Stomach (tissue), 4 donors: Measurements from ENCODE around the gene ARHGEF1.

Experiments
- EP300 ChIP-seq: sonication (generic); formaldehyde crosslinking; IDR thresholded peaks from one replicate; pipeline ENCODE4 v1.6.1; 2017; ENCODE audit warnings: antibody characterized with exemption
- POLR2A ChIP-seq, 4 donors: fragments of 450-650 bp; IDR thresholded peaks; one replicate each; pipeline ENCODE4 v1.6.1; 2016; ENCODE audit warnings: antibody characterized with exemption in 4 of 4, control low read depth in 2 of 4, mild to moderate bottlenecking in 1 of 4, moderate library complexity in 1 of 4
- POLR2AphosphoS5 ChIP-seq, 3 donors: sonication (generic); formaldehyde crosslinking; IDR thresholded peaks; one replicate each; pipeline ENCODE4 v1.6.1; 2016; ENCODE audit warnings: antibody characterized with exemption in 3 of 3
- TF ChIP-seq, protein P1 (sequence below), 7 experiments: fragments of 450-650 bp in 4 of 7; fragments of 200-600 bp in 3 of 7; sonication (generic) in 3 of 7; IDR thresholded peaks; one replicate each; pipeline ENCODE4 v1.5.1; 2016 to 2019; ENCODE audit warnings: antibody characterized with exemption in 7 of 7, control low read depth in 2 of 7, mild to moderate bottlenecking in 1 of 7

DNA sequence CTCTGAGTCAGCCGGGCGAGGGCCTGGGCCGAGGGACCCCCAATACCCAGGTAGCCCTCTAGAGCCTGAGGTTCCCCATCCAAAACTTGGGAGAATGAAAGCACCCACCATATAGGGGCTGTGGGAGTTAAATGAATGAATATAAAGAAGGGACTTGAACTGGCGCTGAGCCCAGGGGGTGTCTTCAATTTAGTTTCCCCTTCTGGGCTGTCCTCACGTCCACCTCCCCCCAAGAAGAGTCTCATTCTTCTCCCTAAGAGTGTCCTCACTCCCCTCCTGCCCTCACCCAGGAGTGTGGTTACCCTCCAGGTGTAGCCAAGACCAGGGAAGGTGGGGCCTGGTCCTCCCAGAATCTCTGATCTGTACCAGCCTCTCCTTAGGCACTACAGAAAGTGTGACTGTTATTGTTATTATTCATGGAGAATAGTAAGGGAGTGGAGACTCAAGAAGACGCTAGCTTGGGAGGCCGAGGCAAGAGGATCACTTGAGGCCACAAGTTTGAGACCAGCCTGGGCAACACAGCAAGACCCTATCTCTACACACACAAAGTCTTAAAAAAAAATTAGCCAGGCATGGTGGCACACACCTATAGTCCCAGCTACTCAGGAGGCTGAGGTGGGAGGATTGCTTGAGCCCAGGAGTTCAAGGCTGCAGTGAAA is 3.2 kb upstream of the ARHGEF1 start:
- TF ChIP-seq, protein P1, sequence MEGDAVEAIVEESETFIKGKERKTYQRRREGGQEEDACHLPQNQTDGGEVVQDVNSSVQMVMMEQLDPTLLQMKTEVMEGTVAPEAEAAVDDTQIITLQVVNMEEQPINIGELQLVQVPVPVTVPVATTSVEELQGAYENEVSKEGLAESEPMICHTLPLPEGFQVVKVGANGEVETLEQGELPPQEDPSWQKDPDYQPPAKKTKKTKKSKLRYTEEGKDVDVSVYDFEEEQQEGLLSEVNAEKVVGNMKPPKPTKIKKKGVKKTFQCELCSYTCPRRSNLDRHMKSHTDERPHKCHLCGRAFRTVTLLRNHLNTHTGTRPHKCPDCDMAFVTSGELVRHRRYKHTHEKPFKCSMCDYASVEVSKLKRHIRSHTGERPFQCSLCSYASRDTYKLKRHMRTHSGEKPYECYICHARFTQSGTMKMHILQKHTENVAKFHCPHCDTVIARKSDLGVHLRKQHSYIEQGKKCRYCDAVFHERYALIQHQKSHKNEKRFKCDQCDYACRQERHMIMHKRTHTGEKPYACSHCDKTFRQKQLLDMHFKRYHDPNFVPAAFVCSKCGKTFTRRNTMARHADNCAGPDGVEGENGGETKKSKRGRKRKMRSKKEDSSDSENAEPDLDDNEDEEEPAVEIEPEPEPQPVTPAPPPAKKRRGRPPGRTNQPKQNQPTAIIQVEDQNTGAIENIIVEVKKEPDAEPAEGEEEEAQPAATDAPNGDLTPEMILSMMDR (IDR thresholded peaks at IDR 0.05): no peak
- TF ChIP-seq POLR2A (IDR thresholded peaks at IDR 0.05) (no peak), POLR2AphosphoS5 (IDR thresholded peaks at IDR 0.05) (no peak), EP300 (no peak)
